Stimulated activated CD8-positive, alpha-beta memory T cell treated with anti-CD3 and anti-CD28 coated beads, Interleukin-7, amount 100 ng/mL, for 1 hour (primary cell): ENCODE results near the gene C9orf43.

Experiments
- DNase-seq, 2 donors: peaks; one replicate each; pipeline ENCODE4 v3.0.0-alpha.2; 2020; ENCODE audit warnings: low read depth in 2 of 2

C9orf43 gene

GRCh38 chr9:113467183-113467582 is 56.6 kb downstream of the C9orf43 start:
- DNase-seq, result no peak

DNA sequence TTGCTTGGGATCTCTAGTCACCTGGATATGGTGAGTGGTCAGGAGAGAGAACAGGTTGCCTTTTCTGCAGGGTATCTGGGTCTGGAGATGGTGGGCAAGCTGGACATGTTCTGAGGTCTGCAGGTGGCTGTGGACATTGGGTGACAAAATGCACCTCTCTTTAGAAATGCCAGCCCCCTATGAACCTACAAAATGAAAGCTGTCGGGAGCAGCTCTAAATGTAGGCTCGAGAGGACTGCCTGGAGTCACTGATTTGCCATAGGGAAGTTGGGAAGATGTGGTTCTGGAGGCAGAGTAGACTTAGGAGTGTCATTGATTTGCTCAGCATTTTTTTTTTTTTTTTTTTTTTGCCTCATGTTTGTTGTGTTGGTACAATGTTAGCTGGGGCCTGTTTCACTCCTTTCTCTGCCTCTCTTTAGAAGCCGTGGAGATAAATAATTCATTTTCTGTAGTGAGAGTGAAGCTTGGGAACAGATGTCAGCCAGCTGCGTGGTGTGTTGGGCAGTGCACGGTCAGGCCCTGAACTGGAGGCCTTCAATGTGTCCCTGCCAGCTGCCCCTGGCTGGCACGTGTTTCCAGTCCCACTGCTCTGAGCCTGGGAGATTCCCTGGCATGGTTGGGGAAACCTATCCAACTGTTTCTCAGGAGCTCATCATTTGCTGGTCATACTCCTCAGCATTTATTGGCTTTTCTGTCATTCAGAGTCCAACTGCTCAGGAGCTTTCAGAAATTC is 58.3 kb downstream of the C9orf43 start:
- DNase-seq, result no peak

- no peak for DNase-seq
These were observed 60.6 kb downstream of the C9orf43 start for GRCh38 chr9:113471143-113471542.

GRCh38 chr9:113471566-113471965 is 61.0 kb downstream of the C9orf43 start:
- DNase-seq, result no peak

GRCh38 chr9:113472199-113472598 is 61.7 kb downstream of the C9orf43 start:
- no peak for DNase-seq

DNA sequence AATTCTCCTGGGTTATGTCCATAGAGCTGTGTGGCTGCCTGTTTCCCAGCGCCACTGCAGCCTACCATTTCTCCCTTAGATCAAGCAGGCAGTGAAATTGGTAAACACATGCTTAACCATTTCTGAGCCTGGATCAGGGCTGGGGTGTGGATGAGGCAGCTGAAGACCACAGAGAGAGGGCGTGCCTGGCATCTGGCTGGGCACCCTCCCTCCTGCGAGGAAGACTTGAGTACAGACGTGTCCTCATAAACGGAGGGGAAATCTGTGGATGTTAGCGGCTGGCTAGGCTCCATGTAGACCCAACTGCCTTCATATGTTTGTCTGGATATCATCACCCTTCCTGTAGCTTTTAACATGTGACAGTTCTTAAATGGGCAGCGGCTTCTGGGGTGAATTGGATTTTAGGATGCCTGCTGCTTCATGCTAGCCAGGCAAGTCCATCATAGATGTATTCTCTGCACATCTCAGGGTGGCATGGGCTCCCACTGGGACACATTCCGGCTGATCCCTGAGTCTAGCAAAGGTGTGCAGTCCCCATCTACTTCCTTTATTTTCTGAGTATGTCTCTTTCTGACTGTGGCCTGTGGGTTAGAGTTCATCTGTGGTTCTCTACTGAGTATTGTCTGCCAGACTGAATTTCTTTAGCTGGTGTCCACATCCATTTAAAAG is 63.9 kb downstream of the C9orf43 start:
- DNase-seq, result no peak

- no peak for DNase-seq
These were observed 64.5 kb downstream of the C9orf43 start for GRCh38 chr9:113475031-113475430.

DNA sequence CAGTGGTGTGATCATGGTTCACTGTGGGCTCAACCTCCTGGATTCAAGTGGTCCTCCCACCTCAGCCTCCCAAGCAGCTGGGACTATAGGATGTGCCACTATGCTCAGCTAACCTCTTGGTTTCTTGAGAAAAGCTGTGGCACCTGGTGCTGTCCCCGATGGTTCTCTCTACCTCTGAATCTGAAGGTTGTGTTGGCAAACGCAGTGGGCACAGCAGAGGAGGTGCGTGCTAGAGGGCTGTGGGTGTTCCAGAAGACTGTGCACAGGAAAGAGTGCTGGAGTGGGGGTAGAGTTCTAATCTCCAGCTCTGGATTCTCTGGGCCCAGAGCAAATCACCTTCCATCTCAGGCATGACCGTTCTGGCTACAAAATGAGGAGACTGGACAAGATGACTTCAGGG is 65.4 kb downstream of the C9orf43 start:
- DNase-seq, result no peak

DNA sequence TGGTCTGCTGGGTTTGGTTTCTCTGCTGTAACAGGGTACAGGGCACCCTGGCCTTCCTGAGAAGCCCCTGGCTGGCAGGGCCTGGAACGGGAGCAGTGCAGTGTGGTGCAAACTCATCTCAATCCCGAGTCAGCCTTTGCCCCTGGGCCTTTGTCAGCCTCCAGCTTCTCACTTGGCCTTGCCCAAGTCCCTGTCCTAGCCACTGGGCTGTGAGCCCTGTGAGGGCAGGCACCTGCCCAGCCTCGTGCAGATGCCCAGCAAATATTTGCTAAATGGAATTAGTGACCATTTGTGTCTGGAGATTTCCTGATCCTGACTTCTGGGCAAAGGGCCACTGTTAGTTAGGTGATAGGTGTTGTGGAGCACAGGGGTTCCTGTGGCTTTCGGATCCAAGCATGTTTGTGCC is 66.0 kb downstream of the C9orf43 start:
- no peak for DNase-seq

DNA sequence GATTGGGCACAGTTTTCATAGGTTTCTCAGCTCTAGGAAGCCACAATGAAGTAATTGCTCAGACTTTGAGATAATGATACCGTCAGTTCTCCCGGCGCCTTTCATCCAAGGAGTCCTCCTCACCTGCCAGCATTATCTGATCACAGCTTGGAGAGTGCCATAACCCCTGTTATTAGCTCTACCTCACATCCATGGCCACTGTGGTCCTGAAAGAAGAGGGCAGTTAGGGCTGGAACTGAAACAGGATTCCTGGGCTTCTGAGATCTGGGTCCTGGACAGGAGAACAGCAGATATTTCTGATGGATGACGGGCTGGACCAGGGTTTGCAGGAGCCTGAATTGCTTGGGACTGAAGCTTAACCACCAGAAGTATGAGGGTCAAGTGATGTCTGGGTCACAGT is 66.5 kb downstream of the C9orf43 start:
- DNase-seq, result no peak

DNA sequence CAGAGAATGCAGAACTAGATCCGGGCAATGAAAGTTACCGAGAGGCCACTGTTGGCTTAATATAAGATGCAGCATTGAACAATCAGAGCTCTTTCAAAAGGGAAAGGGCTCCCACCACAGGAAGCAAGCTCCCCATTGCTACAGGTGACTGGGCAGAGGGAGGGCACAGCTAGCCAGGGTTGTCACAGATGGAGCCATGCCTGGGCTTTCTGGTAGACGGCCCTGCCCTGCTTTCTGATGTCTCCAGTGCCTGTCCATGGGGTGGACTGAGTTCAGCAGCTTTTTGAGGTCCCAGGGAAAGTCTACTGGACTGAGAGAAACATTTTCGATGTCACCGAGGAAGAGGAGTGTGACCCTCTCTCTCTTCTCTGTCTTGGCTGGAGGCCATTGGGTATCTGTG is 67.1 kb downstream of the C9orf43 start:
- no peak for DNase-seq

- DNase-seq, result peak; percentile 8 to 10
These were observed 68.7 kb downstream of the C9orf43 start for GRCh38 chr9:113479174-113479621.
